HEK293T (cell line): Measurements from ENCODE around the gene PHYKPL.
"Not testable (repeated sequence)": the region's sequence is repeated elsewhere in the genome, so short reads cannot be mapped to it uniquely, and the experiment has no call there.

Experiments used
- CTCF ChIA-PET: fragments of 350-600 bp; formaldehyde crosslinking; extraction: SDS; loops from one replicate; lab custom pipeline; 2021; ENCODE audit warnings: antibody characterized with exemption, inconsistent platforms; lab: Yijun Ruan, JAX
- POLR2A ChIA-PET: fragments of 350-600 bp; formaldehyde crosslinking; extraction: SDS; loops from one replicate; lab custom pipeline; 2020; ENCODE audit warnings: antibody characterized with exemption, inconsistent platforms; lab: Yijun Ruan, JAX
- DNase-seq: peaks from one replicate; pipeline ENCODE4 v3.0.0; 2012; ENCODE audit warnings: mixed read lengths; ENCODE audit errors: extremely low spot score
- ARNT ChIP-seq: fragments of 450-650 bp; IDR thresholded peaks from 2 replicates; pipeline ENCODE4 v1.6.1; 2017; ENCODE audit warnings: mild to moderate bottlenecking
- BHLHE40 ChIP-seq: fragments of 450-650 bp; IDR thresholded peaks from 2 replicates; pipeline ENCODE4 v1.6.1; 2016; ENCODE audit warnings: mild to moderate bottlenecking, moderate library complexity, borderline replicate concordance
- CTBP1 ChIP-seq: fragments of 450-650 bp; IDR thresholded peaks from 2 replicates; pipeline ENCODE4 v1.6.1; 2016; ENCODE audit warnings: borderline replicate concordance
- ELF4 ChIP-seq: fragments of 450-650 bp; IDR thresholded peaks from 2 replicates; pipeline ENCODE4 v1.6.1; 2017; ENCODE audit warnings: antibody characterized with exemption
- FOXA1 ChIP-seq: fragments of 450-650 bp; IDR thresholded peaks from 2 replicates; pipeline ENCODE4 v1.6.1; 2016; ENCODE audit warnings: mild to moderate bottlenecking
- FOXK2 ChIP-seq: fragments of 450-650 bp; IDR thresholded peaks from 2 replicates; pipeline ENCODE4 v1.6.1; 2016; ENCODE audit warnings: mild to moderate bottlenecking
- FOXM1 ChIP-seq: fragments of 450-650 bp; IDR thresholded peaks from 2 replicates; pipeline ENCODE4 v1.6.1; 2017; ENCODE audit warnings: mild to moderate bottlenecking, borderline replicate concordance
- HDGF ChIP-seq: fragments of 450-650 bp; IDR thresholded peaks from 2 replicates; pipeline ENCODE4 v1.6.1; 2017; ENCODE audit warnings: antibody characterized with exemption, borderline replicate concordance
- L3MBTL2 ChIP-seq: fragments of 450-650 bp; conservative IDR thresholded peaks from 2 replicates; pipeline ENCODE4 v1.6.1; 2016; ENCODE audit warnings: mild to moderate bottlenecking
- LEF1 ChIP-seq: fragments of 450-650 bp; IDR thresholded peaks from 2 replicates; pipeline ENCODE4 v1.6.1; 2017; ENCODE audit warnings: mild to moderate bottlenecking, borderline replicate concordance
- NFRKB ChIP-seq: fragments of 450-650 bp; IDR thresholded peaks from 2 replicates; pipeline ENCODE4 v1.6.1; 2016; ENCODE audit warnings: mild to moderate bottlenecking, moderate library complexity
- PKNOX1 ChIP-seq: fragments of 450-650 bp; IDR thresholded peaks from 2 replicates; pipeline ENCODE4 v1.6.1; 2016
- SP1 ChIP-seq: fragments of 450-650 bp; IDR thresholded peaks from 2 replicates; pipeline ENCODE4 v1.6.1; 2017
- SUZ12 ChIP-seq: fragments of 450-650 bp; IDR thresholded peaks from 2 replicates; pipeline ENCODE4 v1.6.1; 2016; ENCODE audit warnings: mild to moderate bottlenecking
- TARDBP ChIP-seq: fragments of 450-650 bp; IDR thresholded peaks from 2 replicates; pipeline ENCODE4 v1.6.1; 2016
- ZNF384 ChIP-seq: fragments of 450-650 bp; IDR thresholded peaks from 2 replicates; pipeline ENCODE4 v1.6.1; 2016

Gene PHYKPL

DNA sequence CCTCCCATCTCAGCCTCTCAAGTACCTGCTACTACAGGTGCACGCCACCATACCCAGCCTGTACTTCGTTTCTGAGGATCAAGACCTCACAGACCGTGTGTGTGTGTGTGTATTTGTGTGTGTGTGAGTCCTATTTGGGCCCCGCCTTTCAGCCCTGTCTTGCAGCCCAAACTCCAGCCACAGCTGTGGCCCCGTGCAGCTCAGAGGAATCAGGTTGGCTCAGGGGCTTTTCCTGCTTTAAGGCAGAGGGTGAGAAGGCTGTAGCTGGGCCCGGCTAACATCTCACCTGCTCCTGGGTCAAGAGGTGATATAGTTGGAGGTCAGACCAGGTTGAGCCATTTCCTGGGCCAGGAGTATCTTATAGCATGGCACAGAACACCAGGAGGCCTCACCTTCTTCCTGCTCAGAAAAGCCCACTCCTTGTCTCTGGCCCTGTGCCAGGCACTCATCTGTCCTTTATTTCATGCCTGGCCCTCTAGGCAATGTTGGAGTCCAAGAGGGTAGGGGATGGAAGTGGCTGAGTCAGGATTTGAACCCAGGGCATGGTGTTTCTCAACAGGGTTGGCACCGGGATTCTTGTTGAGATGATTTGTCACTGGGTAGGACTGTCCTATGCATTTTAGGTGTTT lies 1.6 kb upstream of the PHYKPL start:
- ChIA-PET POLR2A (interaction anchor here (1.8 kb wide), 1 partner anchor 30 kb away, joined by 11 read pairs; the partner anchor contains the start of gene HNRNPAB), CTCF (interaction anchor here (0.5 to 1.2 kb wide), 15 partner anchors 10 to 1429 kb away, joined by 3 to 6 read pairs (median 3); partner anchors contain the start of gene COL23A1)
- DNase-seq: no peak
- no peak for TF ChIP-seq ARNT
- TF ChIP-seq PKNOX1: no peak
- TF ChIP-seq LEF1: no peak
- no peak for TF ChIP-seq SP1
- no peak for TF ChIP-seq L3MBTL2
- TF ChIP-seq ELF4: no peak
- TF ChIP-seq BHLHE40: no peak
- no peak for TF ChIP-seq NFRKB
- TF ChIP-seq FOXK2: no peak
- TF ChIP-seq FOXA1: no peak
- TF ChIP-seq ZNF384: no peak
- no peak for TF ChIP-seq FOXM1
- no peak for TF ChIP-seq SUZ12
- no peak for TF ChIP-seq CTBP1
- TF ChIP-seq TARDBP: no peak
- no peak for TF ChIP-seq HDGF

GRCh38 chr5:178232920-178233429 lies 373 bp upstream of the PHYKPL start:
- DNase-seq: no peak
- CTCF ChIA-PET: interaction anchor here (1.2 kb wide), 1 partner anchor 19 kb away, joined by 3 read pairs; no protein-coding TSS in a partner anchor
- POLR2A ChIA-PET: interaction anchor here (0.5 to 2.9 kb wide), 17 partner anchors 8 to 1318 kb away, joined by 3 to 17 read pairs (median 4); partner anchors contain the start of genes COL23A1, HNRNPAB and RUFY1
- TF ChIP-seq FOXA1 (no peak), TARDBP (no peak), PKNOX1 (no peak), HDGF (no peak), ELF4 (no peak), FOXM1 (no peak), CTBP1 (no peak), LEF1 (no peak), L3MBTL2 (no peak), SUZ12 (no peak), SP1 (no peak), BHLHE40 (no peak), ARNT (no peak), FOXK2 (no peak), ZNF384 (no peak), NFRKB (no peak)

DNA sequence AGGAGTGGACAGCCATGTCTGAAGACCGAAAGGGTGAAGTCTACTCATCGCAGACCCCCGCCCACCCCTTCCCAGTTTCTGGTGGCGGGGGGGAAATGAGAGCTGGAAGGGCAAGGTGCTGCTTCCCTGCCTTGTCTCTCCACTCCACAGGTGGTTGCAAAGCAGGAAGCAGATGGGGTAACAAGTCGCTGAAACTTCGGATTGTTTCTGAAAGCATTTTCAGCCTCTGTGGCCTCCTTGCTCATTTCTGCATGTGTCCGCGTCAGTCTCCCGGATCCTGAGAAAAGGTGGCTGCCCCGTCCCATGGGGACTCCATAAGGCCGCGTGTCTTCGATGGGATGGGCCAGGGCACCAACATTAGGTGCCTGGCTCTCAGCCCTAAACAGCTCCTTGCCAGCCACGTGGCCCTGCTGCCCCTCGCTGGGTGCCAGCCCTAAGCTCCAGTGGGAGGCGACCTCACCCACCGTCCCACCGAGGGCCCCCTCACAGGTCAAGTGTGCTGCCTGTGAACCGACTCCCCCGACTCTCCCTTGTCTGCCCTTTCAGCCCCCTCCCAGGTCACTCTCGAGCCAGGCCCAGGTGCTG lies 971 bp downstream of the PHYKPL start:
- TF ChIP-seq LEF1 (no peak), NFRKB (no peak), L3MBTL2 (peak; percentile 65)
- ChIA-PET POLR2A (interaction anchor here (1.0 to 2.9 kb wide), 12 partner anchors 10 to 1319 kb away, joined by 3 to 17 read pairs (median 4); partner anchors contain the start of genes HNRNPAB and RUFY1), CTCF (interaction anchor here (1.1 to 1.2 kb wide), 2 partner anchors 20 to 358 kb away, joined by 3 read pairs; partner anchors contain the start of gene COL23A1)
- no peak for DNase-seq

- ChIA-PET CTCF (interaction anchor here (1.1 kb wide), 1 partner anchor 359 kb away, joined by 3 read pairs; the partner anchor contains the start of gene COL23A1), POLR2A (interaction anchor here (1.1 to 2.9 kb wide), 6 partner anchors 10 to 29 kb away, joined by 4 to 17 read pairs (median 10); partner anchors contain the start of gene HNRNPAB)
- DNase-seq: no peak
- no peak for TF ChIP-seq FOXM1
- peak; percentile 76 for TF ChIP-seq ZNF384
Measured at GRCh38 chr5:178230879-178231538, 1.6 kb downstream of the PHYKPL start.

- DNase-seq: no peak
- TF ChIP-seq ZNF384 (no peak), L3MBTL2 (no peak), TARDBP (no peak), FOXK2 (no peak), SUZ12 (no peak), CTBP1 (no peak), ARNT (no peak), BHLHE40 (no peak), LEF1 (no peak), FOXM1 (no peak)
- CTCF ChIA-PET: no interaction called here
- POLR2A ChIA-PET: interaction anchor here (1.5 kb wide), 1 partner anchor 28 kb away, joined by 5 read pairs; no protein-coding TSS in a partner anchor
Measured at GRCh38 chr5:178229861-178230260, 2.7 kb downstream of the PHYKPL start.

GRCh38 chr5:178229111-178229510 lies 3.5 kb downstream of the PHYKPL start:
- DNase-seq, CTCF ChIA-PET, POLR2A ChIA-PET: not testable (repeated sequence)
